Prostate gland (tissue), 2 donors: ENCODE results near the gene SMIM35.

Experiments
- CTCF ChIP-seq, 4 experiments: fragments of 200-600 bp in 2 of 4; fragments of 450-650 bp in 2 of 4; sonication (generic) in 2 of 4; IDR thresholded peaks; 1 replicate in 3 of 4; 2 replicates in 1 of 4; pipeline ENCODE4 v1.5.1; 2016 to 2019; ENCODE audit warnings: antibody characterized with exemption in 4 of 4, mild to moderate bottlenecking in 2 of 4, moderate library complexity in 2 of 4
- POLR2AphosphoS5 ChIP-seq: sonication (generic); formaldehyde crosslinking; IDR thresholded peaks from one replicate; pipeline ENCODE4 v1.6.1; 2017; ENCODE audit warnings: antibody characterized with exemption

- TF ChIP-seq CTCF (IDR thresholded peaks at IDR 0.05) (no peak), POLR2AphosphoS5 (no peak)
These were observed 79.7 kb downstream of the SMIM35 start for GRCh38 chr11:118007040-118007439.
